ENCODE data around the gene TOM1L1.
A peak's percentile ranks its signal among the peaks of the same experiment; 100 is the strongest.

Gene TOM1L1

DNA sequence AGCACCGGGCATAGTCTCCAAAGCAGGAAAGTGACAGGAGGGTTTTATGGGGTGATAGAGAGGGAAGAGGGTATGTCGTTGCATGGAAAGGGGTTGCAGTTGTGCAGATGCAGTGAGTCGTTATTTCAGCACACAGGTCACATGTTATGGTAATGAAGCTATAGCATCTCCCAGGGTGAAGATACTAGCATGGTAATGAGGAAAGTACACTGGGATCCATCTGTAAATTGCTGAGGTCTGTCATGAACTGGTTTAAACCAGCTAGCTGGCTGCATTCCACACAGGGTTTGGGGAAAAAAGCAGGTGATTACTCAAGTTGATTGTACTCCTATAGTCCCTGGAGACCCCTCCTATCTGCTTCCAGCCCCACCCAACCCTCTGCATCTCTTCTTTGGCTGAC is 56.1 kb downstream of the TOM1L1 start:
- Histone ChIP-seq H3K27ac (ENCODE audit: low read depth, low read length) (no peak overlapping the region), H3K4me1 (ENCODE audit: control insufficient read depth, low read length) (no peaks in the 10 kb centered on the region), H3K9me2 (replicated peaks; ENCODE audit: control insufficient read depth, low read length) (no peaks in the 10 kb centered on the region), H3K79me2 (ENCODE audit: control insufficient read depth, low read length) (no peaks in the 10 kb centered on the region), H3K27me3 (ENCODE audit: control insufficient read depth, low read length) (no peaks in the 10 kb centered on the region), H3K4me3 (ENCODE audit: low read length) (no peak overlapping the region), H3K4me2 (ENCODE audit: low read length) (no peak overlapping the region), H3K9me3 (ENCODE audit: control insufficient read depth, insufficient read depth, low read length) (no peaks in the 10 kb centered on the region), H3K36me3 (ENCODE audit: control insufficient read depth, low read length) (peaks cover 41% of the 10 kb centered on the region), H4K20me1 (ENCODE audit: control insufficient read depth, insufficient read depth, low read depth, low read length) (no peaks in the 10 kb centered on the region), H3F3A (ENCODE audit: control insufficient read depth, insufficient read depth) (no peaks in the 10 kb centered on the region)
- TF ChIP-seq EZH2phosphoT487 (IDR thresholded peaks at IDR 0.05; ENCODE audit: borderline replicate concordance, low read length), result no peak
- TF ChIP-seq, protein P1, sequence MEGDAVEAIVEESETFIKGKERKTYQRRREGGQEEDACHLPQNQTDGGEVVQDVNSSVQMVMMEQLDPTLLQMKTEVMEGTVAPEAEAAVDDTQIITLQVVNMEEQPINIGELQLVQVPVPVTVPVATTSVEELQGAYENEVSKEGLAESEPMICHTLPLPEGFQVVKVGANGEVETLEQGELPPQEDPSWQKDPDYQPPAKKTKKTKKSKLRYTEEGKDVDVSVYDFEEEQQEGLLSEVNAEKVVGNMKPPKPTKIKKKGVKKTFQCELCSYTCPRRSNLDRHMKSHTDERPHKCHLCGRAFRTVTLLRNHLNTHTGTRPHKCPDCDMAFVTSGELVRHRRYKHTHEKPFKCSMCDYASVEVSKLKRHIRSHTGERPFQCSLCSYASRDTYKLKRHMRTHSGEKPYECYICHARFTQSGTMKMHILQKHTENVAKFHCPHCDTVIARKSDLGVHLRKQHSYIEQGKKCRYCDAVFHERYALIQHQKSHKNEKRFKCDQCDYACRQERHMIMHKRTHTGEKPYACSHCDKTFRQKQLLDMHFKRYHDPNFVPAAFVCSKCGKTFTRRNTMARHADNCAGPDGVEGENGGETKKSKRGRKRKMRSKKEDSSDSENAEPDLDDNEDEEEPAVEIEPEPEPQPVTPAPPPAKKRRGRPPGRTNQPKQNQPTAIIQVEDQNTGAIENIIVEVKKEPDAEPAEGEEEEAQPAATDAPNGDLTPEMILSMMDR (IDR thresholded peaks at IDR 0.05; ENCODE audit: low read depth, low read length, poor library complexity, severe bottlenecking), result no peak

DNA sequence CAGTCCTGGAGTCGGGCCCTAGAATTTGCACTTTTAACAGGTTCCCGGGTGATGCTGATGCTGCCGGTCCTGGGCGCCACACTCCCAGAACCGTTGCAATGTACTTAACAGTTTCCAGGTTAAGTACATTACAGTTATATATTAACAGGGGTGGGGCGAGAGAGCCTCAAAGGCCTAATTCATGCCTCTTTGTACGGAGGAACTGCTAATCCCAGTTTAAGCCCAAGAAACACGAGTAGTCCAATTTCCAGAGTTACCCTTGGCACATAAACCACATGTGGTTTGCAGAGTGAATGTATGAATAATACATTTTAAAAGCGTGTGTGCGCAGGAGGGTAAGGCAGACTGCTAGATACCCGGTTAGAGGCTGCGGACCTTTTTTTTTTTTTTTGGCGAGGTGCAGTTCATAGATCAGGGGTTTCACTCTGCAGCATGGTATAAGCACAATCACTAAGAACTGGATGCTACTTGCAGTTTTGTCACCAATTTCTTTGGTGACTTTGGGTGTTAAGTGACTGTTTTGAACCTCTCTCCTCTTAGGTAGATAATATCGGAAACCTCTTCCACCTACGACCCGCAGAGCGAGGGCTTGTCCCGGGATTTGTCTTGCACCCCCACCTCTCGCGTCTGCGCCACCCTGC is 67.1 kb downstream of the TOM1L1 start:
- no peak for TF ChIP-seq EZH2phosphoT487 (IDR thresholded peaks at IDR 0.05; ENCODE audit: borderline replicate concordance, low read length)
- TF ChIP-seq, protein P1 (IDR thresholded peaks at IDR 0.05; ENCODE audit: low read depth, low read length, poor library complexity, severe bottlenecking), result peak; percentile 72
- no peaks in the 10 kb centered on the region for H3K27me3 ChIP-seq (ENCODE audit: control insufficient read depth, low read length)
- no peaks in the 10 kb centered on the region; the same call in 1 of the 2 replicates for H4K20me1 ChIP-seq (ENCODE audit: control insufficient read depth, insufficient read depth, low read depth, low read length)
- no peaks in the 10 kb centered on the region for H3K9me3 ChIP-seq (ENCODE audit: control insufficient read depth, insufficient read depth, low read length)
- no peaks in the 10 kb centered on the region for H3K9me2 ChIP-seq (replicated peaks; ENCODE audit: control insufficient read depth, low read length)
- H3K4me1 ChIP-seq (ENCODE audit: control insufficient read depth, low read length), result peaks cover 36% of the 10 kb centered on the region
- peaks cover 39% of the 10 kb centered on the region for H3K36me3 ChIP-seq (ENCODE audit: control insufficient read depth, low read length)
- peak overlapping the region; percentile 96 for H3K4me2 ChIP-seq (ENCODE audit: low read length)
- H3K79me2 ChIP-seq (ENCODE audit: control insufficient read depth, low read length), result peaks cover 69% of the 10 kb centered on the region
- H3K4me3 ChIP-seq (ENCODE audit: low read length), result peak overlapping the region; percentile 97
- peak overlapping the region; percentile 62 for H3K27ac ChIP-seq (ENCODE audit: low read depth, low read length)
- H3F3A ChIP-seq (ENCODE audit: control insufficient read depth, insufficient read depth), result no peaks in the 10 kb centered on the region

DNA sequence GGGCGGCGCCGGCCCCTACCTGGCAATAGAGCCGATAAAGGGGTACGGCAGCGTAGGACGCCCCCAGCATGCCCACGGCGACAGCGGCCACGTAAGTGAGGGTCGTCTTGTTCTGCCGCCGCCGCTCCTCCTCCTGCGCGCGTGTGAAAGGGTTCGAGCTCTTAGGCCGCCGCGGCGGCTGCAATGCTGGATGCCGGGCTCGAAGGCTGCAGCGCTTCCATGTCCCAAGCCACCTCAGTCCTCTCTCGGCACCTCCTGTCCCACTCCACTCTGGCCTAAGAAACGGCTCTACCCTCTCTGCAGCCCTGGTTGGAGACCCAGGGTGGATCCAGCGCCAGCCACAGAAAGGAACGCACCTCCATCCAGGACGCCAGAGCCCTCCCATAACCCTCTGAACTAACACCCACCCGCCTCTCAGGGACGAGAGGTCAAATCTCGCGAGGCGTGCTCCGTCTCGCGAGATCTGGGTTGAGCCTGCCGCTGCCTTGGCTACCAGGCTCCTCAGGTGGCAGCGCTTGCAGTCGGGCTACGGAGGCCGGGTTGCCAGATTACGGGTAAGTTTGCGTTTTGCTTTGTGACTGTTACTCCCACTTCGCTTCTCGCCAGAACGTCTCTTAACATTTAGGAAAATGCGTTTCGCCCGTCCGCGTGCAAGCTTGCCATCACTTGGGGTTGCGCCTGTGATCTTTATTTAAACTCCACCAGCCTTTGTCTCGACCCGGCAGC is 67.8 kb downstream of the TOM1L1 start, which contains the start of the genes COX11 and STXBP4:
Gene COX11 (minus strand): TSS at position 393 of the 726 bp plus-strand sequence. CDS start 8 bp downstream, at position 385.
Gene STXBP4 (plus strand): TSS at position 504 of the 726 bp plus-strand sequence. CDS start 17,455 bp downstream, outside the sequence.
- Histone ChIP-seq H3K36me3 (ENCODE audit: control insufficient read depth, low read length) (peaks cover 33% of the 10 kb centered on the region), H3K9me3 (ENCODE audit: control insufficient read depth, insufficient read depth, low read length) (no peaks in the 10 kb centered on the region), H3K4me1 (ENCODE audit: control insufficient read depth, low read length) (peaks cover 34% of the 10 kb centered on the region), H3K79me2 (ENCODE audit: control insufficient read depth, low read length) (peaks cover 72% of the 10 kb centered on the region), H3K27me3 (ENCODE audit: control insufficient read depth, low read length) (no peaks in the 10 kb centered on the region), H3K27ac (ENCODE audit: low read depth, low read length) (peak within 1 kb of the TSS; percentile 62), H3K4me2 (ENCODE audit: low read length) (peak within 1 kb of the TSS; percentile 96), H4K20me1 (ENCODE audit: control insufficient read depth, insufficient read depth, low read depth, low read length) (no peaks in the 10 kb centered on the region; the same call in 1 of the 2 replicates), H3F3A (ENCODE audit: control insufficient read depth, insufficient read depth) (no peaks in the 10 kb centered on the region), H3K9me2 (replicated peaks; ENCODE audit: control insufficient read depth, low read length) (no peaks in the 10 kb centered on the region), H3K4me3 (ENCODE audit: low read length) (peak within 1 kb of the TSS; percentile 97)
- no peak for TF ChIP-seq EZH2phosphoT487 (IDR thresholded peaks at IDR 0.05; ENCODE audit: borderline replicate concordance, low read length)
- TF ChIP-seq, protein P1 (IDR thresholded peaks at IDR 0.05; ENCODE audit: low read depth, low read length, poor library complexity, severe bottlenecking), result peak; percentile 52

Data from DOHH2 (cell line).